GM12891 (cell line): ENCODE results near the gene PRLH.

Experiments used
- DNase-seq: peaks from one replicate; pipeline ENCODE4 v3.0.0; 2011; ENCODE audit warnings: low spot score; ENCODE audit not compliant: insufficient read length
- FAIRE-seq: peaks from 2 replicates; lab custom pipeline; 2011; peaks lifted over from hg19 to GRCh38; lab: Jason Lieb, UNC
- PAX5 ChIP-seq: IDR thresholded peaks from 2 replicates; pipeline ENCODE4 v1.6.1; 2011; ENCODE audit warnings: low read length, moderate library complexity, mild to moderate bottlenecking; ENCODE audit not compliant: insufficient read depth, severe bottlenecking
- POLR2A ChIP-seq: IDR thresholded peaks from 2 replicates; pipeline ENCODE4 v1.6.1; 2011; ENCODE audit warnings: low read depth, low read length, control low read depth
- POLR2AphosphoS5 ChIP-seq: IDR thresholded peaks from 2 replicates; pipeline ENCODE4 v1.6.1; 2011; ENCODE audit warnings: low read depth, low read length, control low read depth
- POU2F2 ChIP-seq: IDR thresholded peaks from 2 replicates; pipeline ENCODE4 v1.6.1; 2011; ENCODE audit warnings: low read depth, mild to moderate bottlenecking, control low read depth, low read length, moderate library complexity
- SPI1 ChIP-seq: IDR thresholded peaks from 2 replicates; pipeline ENCODE4 v1.6.1; 2011; ENCODE audit warnings: low read depth, low read length, control low read depth
- TAF1 ChIP-seq: IDR thresholded peaks from 2 replicates; pipeline ENCODE4 v1.6.1; 2011; ENCODE audit warnings: low read depth, low read length, control low read depth

Gene PRLH

GRCh38 chr2:237563816-237564215 is 2.6 kb upstream of the PRLH start:
- DNase-seq (no peak), FAIRE-seq (no peak)
- no peak for TF ChIP-seq TAF1
- no peak for TF ChIP-seq POU2F2
- no peak for TF ChIP-seq PAX5
- no peak for TF ChIP-seq SPI1
- no peak for TF ChIP-seq POLR2AphosphoS5
- TF ChIP-seq POLR2A, result no peak

GRCh38 chr2:237564526-237565131 is 1.7 kb upstream of the PRLH start:
- TF ChIP-seq PAX5 (no peak), POLR2AphosphoS5 (no peak), POLR2A (no peak), POU2F2 (no peak), TAF1 (no peak), SPI1 (no peak)
- DNase-seq (no peak), FAIRE-seq (no peak)

GRCh38 chr2:237565974-237566373 is 400 bp upstream of the PRLH start:
- no peak for DNase-seq
- no peak for FAIRE-seq
- no peak for TF ChIP-seq POU2F2
- TF ChIP-seq PAX5, result no peak
- no peak for TF ChIP-seq SPI1
- no peak for TF ChIP-seq POLR2AphosphoS5
- no peak for TF ChIP-seq POLR2A

GRCh38 chr2:237567276-237568029 is 1.1 kb downstream of the PRLH start:
- DNase-seq (no peak), FAIRE-seq (no peak)
- no peak for TF ChIP-seq POLR2AphosphoS5
- TF ChIP-seq TAF1, result no peak
- no peak for TF ChIP-seq SPI1
- no peak for TF ChIP-seq POLR2A
- no peak for TF ChIP-seq POU2F2
- TF ChIP-seq PAX5, result no peak

GRCh38 chr2:237568121-237568660 is 1.8 kb downstream of the PRLH start:
- no peak for TF ChIP-seq POU2F2
- no peak for TF ChIP-seq POLR2AphosphoS5
- no peak for TF ChIP-seq POLR2A
- TF ChIP-seq SPI1, result no peak
- no peak for TF ChIP-seq PAX5
- TF ChIP-seq TAF1, result no peak
- FAIRE-seq (no peak), DNase-seq (no peak)

GRCh38 chr2:237569041-237569440 is 2.7 kb downstream of the PRLH start:
- DNase-seq (no peak), FAIRE-seq (no peak)
- TF ChIP-seq SPI1 (no peak), POLR2AphosphoS5 (no peak), POU2F2 (no peak), PAX5 (no peak), TAF1 (no peak), POLR2A (no peak)

GRCh38 chr2:237569896-237570295 is 3.5 kb downstream of the PRLH start:
- DNase-seq (no peak), FAIRE-seq (no peak)
- TF ChIP-seq POU2F2 (no peak), TAF1 (no peak), POLR2AphosphoS5 (no peak), POLR2A (no peak), PAX5 (no peak), SPI1 (no peak)

GRCh38 chr2:237570776-237571335 is 4.5 kb downstream of the PRLH start:
- no peak for DNase-seq
- FAIRE-seq, result no peak
- TF ChIP-seq PAX5 (no peak), TAF1 (no peak), POLR2A (no peak), POU2F2 (no peak), POLR2AphosphoS5 (no peak), SPI1 (no peak)

- DNase-seq (no peak), FAIRE-seq (no peak)
- TF ChIP-seq POLR2AphosphoS5 (no peak), PAX5 (no peak), POLR2A (no peak), SPI1 (no peak)
These were observed 5.2 kb downstream of the PRLH start for GRCh38 chr2:237571551-237571950.
